Measurements from ENCODE around the gene APBB2.

DNA sequence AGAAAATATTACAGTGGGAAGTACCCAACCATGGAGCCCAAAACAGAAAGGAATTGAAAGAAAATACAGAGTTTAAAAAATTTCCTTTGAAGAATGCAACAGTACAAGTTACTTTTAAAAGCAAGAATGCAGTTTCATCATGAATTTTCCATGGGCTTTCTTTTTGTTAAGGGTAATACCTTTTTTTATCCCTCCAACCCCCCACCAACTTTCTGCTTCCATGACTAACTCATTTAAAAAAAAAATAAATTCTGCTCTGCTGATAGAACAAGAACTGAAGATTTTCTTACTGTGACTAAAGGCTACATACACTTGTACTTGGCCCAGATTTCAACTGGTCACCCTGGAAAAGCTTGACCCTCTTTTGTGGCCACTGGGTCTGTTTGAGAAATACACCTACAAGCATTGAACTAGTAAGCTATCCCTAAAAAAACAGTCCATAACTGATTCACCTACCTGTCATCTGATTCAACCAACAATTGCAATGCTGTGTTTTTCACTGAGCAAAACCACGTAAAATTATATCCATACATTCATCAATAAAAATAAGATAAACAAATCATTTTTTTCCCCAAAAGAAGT lies 250.4 kb downstream of the APBB2 start:
- TF ChIP-seq, protein P1, sequence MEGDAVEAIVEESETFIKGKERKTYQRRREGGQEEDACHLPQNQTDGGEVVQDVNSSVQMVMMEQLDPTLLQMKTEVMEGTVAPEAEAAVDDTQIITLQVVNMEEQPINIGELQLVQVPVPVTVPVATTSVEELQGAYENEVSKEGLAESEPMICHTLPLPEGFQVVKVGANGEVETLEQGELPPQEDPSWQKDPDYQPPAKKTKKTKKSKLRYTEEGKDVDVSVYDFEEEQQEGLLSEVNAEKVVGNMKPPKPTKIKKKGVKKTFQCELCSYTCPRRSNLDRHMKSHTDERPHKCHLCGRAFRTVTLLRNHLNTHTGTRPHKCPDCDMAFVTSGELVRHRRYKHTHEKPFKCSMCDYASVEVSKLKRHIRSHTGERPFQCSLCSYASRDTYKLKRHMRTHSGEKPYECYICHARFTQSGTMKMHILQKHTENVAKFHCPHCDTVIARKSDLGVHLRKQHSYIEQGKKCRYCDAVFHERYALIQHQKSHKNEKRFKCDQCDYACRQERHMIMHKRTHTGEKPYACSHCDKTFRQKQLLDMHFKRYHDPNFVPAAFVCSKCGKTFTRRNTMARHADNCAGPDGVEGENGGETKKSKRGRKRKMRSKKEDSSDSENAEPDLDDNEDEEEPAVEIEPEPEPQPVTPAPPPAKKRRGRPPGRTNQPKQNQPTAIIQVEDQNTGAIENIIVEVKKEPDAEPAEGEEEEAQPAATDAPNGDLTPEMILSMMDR (IDR thresholded peaks at IDR 0.05): no peak
- no peak for TF ChIP-seq POLR2AphosphoS5 (IDR thresholded peaks at IDR 0.05)

Measured in prostate gland (tissue), 2 donors.